Fibroblast of lung (primary cell): ENCODE measurements around the gene GAREM2. TPM values are rescaled to one million over a fixed set of nuclear protein-coding genes. Genes with fewer than 3 reads are reported as not detected.

ENCODE experiments used
- DNase-seq, 2 donors: peaks; one replicate each; pipeline versions ENCODE4 v3.0.0 to v3.0.0-alpha.2; 2010; ENCODE audit warnings: low read depth in 2 of 2
- H2AFZ ChIP-seq: 2 replicates; pipeline ENCODE4 v1.5.1; 2012; ENCODE audit warnings: low read length, control low read depth, inconsistent platforms
- H3K27ac ChIP-seq: 2 replicates; pipeline ENCODE4 v1.5.1; 2011; ENCODE audit warnings: low read length, control low read depth; ENCODE audit not compliant: insufficient read depth
- H3K27me3 ChIP-seq: 2 replicates; pipeline ENCODE4 v1.5.1; 2011; ENCODE audit warnings: mild to moderate bottlenecking, low read length; ENCODE audit not compliant: control insufficient read depth, insufficient read depth
- H3K36me3 ChIP-seq: 2 replicates; pipeline ENCODE4 v1.5.1; 2011; ENCODE audit warnings: low read length; ENCODE audit not compliant: control insufficient read depth, insufficient read depth
- H3K4me1 ChIP-seq: 2 replicates; pipeline ENCODE4 v1.5.1; 2011; ENCODE audit warnings: low read length; ENCODE audit not compliant: control insufficient read depth, insufficient read depth; ENCODE audit errors: extremely low read depth
- H3K4me2 ChIP-seq: 2 replicates; pipeline ENCODE4 v1.5.1; 2011; ENCODE audit warnings: low read length, control low read depth; ENCODE audit not compliant: insufficient read depth; ENCODE audit errors: extremely low read depth
- H3K4me3 ChIP-seq, 4 experiments: fragments of 200-600 bp in 1 of 4; sonication (generic) in 1 of 4; replicated peaks in 1 of 4; 2 replicates each; pipeline ENCODE4 v1.5.1; 2011 to 2016; ENCODE audit warnings: low read length in 4 of 4, low read depth in 3 of 4, mild to moderate bottlenecking in 3 of 4, control low read depth in 2 of 4, inconsistent platforms in 1 of 4, mixed read lengths in 1 of 4; ENCODE audit not compliant: insufficient read depth in 1 of 4; ENCODE audit errors: control extremely low read depth in 1 of 4
- H3K79me2 ChIP-seq: 2 replicates; pipeline ENCODE4 v1.5.1; 2012; ENCODE audit warnings: mild to moderate bottlenecking, low read length, inconsistent platforms; ENCODE audit not compliant: control insufficient read depth, insufficient read depth
- H3K9ac ChIP-seq: 2 replicates; pipeline ENCODE4 v1.5.1; 2011; ENCODE audit warnings: mild to moderate bottlenecking, low read length, control low read depth; ENCODE audit not compliant: insufficient read depth
- H3K9me3 ChIP-seq: 2 replicates; pipeline ENCODE4 v1.5.1; 2012; ENCODE audit warnings: low read depth, low read length; ENCODE audit not compliant: control insufficient read depth, insufficient read depth
- H4K20me1 ChIP-seq: 2 replicates; pipeline ENCODE4 v1.5.1; 2011; ENCODE audit warnings: low read length; ENCODE audit not compliant: control insufficient read depth, insufficient read depth; ENCODE audit errors: extremely low read depth
- EZH2 ChIP-seq: IDR thresholded peaks from 2 replicates; pipeline ENCODE4 v1.5.1; 2012; ENCODE audit warnings: low read length, control low read depth, mild to moderate bottlenecking; ENCODE audit errors: missing control alignments
- polyA plus RNA-seq, 2 donors: library from polyadenylated mRNA; depleted of rRNA in 1 of 2; stranded (reverse) in 1 of 2; unstranded in 1 of 2; fragments of >200 nt; gene quantifications; 2 replicates each; pipeline ENCODE4 v1.2.1, GENCODE V29; 2011 to 2012; ENCODE audit warnings: missing spikeins in 1 of 2
- total RNA-seq: library from RNA; depleted of rRNA; stranded (reverse); fragments of >200 nt; gene quantifications from 2 replicates; pipeline ENCODE4 v1.2.1, GENCODE V29; 2014
- TF ChIP-seq, protein P1 (sequence below), 2 donors: IDR thresholded peaks in 1 of 2; conservative IDR thresholded peaks in 1 of 2; 1 replicate in 1 of 2; 2 replicates in 1 of 2; pipeline ENCODE4 v1.5.1; 2011 to 2012; ENCODE audit warnings: low read length in 2 of 2, control low read depth in 1 of 2, inconsistent platforms in 1 of 2, low read depth in 1 of 2, mild to moderate bottlenecking in 1 of 2

Gene GAREM2
- total and polyA plus RNA-seq, 2 donors (not counting 1 experiment from before 2014, with no cell fraction given), result 0.66 to 1.6 TPM

DNA sequence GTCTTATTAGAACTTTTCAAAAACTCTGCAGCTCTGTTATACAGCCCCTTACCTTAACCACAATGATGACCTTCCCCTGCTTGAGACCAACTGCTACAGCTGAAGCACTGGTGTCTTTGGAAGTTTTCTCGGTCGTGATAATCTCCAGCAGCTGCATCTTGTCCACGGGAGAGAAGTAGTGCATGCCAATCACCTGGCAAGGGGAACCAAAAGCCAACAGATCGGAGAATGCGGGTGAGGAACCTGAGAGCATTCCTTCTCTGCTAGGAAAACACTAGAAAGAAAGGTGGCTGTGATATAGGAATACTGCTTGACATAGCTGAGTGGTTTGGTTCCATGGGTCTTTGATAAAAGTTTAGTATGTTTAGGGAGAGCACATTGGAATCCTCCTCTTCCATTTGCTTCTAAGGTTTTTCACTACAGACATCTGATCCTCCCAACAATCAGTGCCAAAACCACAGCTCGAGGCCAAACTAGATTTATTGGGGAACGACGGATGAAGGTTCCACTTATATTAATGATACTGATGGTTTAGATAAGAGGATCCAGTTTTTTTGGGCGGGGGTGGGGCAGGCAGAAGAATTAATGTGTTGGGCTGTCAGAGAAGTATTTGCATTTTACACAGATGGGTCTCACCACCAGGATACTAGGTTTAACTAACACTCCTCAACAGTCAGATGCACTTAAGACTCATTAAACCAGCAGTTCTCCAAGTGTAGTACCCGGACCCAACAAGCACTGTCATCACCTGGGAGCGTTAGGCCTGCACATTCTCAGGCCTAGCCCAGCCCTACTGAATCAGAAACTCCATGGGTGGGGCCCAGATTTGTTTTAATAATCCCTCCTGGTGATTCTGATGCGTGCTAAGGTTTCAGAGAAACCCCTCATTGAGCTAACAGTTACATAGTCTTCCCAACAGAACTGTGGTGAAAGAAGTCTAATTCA, 22.4 kb downstream of the GAREM2 start:
- Histone ChIP-seq H3K36me3 (peaks cover 29% of the 10 kb centered on the region), H3K4me3 (no peak overlapping the region), H3K9me3 (no peaks in the 10 kb centered on the region), H2AFZ (no peak overlapping the region), H4K20me1 (no peaks in the 10 kb centered on the region), H3K9ac (no peak overlapping the region), H3K4me1 (no peaks in the 10 kb centered on the region), H3K27ac (no peak overlapping the region), H3K4me2 (no peak overlapping the region), H3K27me3 (no peaks in the 10 kb centered on the region), H3K79me2 (no peaks in the 10 kb centered on the region)
- peak; percentile 7 to 44 for DNase-seq
- TF ChIP-seq, protein P1, sequence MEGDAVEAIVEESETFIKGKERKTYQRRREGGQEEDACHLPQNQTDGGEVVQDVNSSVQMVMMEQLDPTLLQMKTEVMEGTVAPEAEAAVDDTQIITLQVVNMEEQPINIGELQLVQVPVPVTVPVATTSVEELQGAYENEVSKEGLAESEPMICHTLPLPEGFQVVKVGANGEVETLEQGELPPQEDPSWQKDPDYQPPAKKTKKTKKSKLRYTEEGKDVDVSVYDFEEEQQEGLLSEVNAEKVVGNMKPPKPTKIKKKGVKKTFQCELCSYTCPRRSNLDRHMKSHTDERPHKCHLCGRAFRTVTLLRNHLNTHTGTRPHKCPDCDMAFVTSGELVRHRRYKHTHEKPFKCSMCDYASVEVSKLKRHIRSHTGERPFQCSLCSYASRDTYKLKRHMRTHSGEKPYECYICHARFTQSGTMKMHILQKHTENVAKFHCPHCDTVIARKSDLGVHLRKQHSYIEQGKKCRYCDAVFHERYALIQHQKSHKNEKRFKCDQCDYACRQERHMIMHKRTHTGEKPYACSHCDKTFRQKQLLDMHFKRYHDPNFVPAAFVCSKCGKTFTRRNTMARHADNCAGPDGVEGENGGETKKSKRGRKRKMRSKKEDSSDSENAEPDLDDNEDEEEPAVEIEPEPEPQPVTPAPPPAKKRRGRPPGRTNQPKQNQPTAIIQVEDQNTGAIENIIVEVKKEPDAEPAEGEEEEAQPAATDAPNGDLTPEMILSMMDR (conservative IDR thresholded peaks at IDR 0.05 in 1 of 2, IDR thresholded peaks at IDR 0.05 in 1 of 2; ENCODE audit: low read depth in 1 of 2, low read length in 2 of 2), result no peak
- TF ChIP-seq EZH2, result no peak

DNA sequence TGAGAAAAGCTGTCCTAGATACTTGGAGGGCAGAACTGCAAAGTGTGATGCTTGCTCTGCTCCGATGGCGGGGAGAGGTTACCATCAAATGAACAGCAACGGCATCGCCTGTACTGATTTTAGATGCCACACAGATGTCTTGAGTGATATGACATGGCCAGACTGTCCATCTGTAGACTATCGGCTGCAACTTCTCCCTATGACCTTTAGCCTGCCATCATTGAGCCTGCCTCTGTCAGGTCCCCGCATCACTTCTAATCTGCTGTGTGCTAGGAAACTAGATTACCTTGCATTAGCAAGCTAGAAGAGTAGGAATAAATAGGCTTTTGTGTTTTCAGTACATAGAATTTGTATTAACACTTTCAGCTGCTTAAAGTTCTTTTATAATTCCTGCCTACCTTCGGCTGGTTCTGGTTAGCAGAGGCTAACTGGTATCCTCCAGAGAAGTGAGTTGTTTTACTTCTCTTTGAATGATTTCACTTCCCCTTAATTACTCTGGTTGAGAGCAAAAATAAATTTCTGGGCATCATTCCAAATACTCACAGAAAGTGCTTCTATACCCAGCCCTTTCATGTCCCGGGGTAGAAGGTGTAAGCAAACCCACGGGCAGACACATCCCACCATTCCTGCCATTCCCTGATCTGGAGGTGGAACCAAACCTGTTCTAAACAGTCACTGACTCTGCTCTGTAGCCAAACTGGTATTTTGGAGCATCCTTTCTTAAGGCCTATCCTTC, 24.0 kb downstream of the GAREM2 start:
- no peak overlapping the region for H3K4me3 ChIP-seq
- no peaks in the 10 kb centered on the region for H3K79me2 ChIP-seq
- TF ChIP-seq, protein P1 (conservative IDR thresholded peaks at IDR 0.05 in 1 of 2, IDR thresholded peaks at IDR 0.05 in 1 of 2; ENCODE audit: low read depth in 1 of 2, low read length in 2 of 2), result no peak
- TF ChIP-seq EZH2, result no peak
- no peak overlapping the region for H3K9ac ChIP-seq
- H3K36me3 ChIP-seq, result peaks cover 29% of the 10 kb centered on the region
- H3K4me2 ChIP-seq, result no peak overlapping the region
- H3K9me3 ChIP-seq, result no peaks in the 10 kb centered on the region
- no peaks in the 10 kb centered on the region for H4K20me1 ChIP-seq
- H3K4me1 ChIP-seq, result no peaks in the 10 kb centered on the region
- H2AFZ ChIP-seq, result no peak overlapping the region
- DNase-seq, result no peak
- no peak overlapping the region for H3K27ac ChIP-seq
- H3K27me3 ChIP-seq, result no peaks in the 10 kb centered on the region

DNA sequence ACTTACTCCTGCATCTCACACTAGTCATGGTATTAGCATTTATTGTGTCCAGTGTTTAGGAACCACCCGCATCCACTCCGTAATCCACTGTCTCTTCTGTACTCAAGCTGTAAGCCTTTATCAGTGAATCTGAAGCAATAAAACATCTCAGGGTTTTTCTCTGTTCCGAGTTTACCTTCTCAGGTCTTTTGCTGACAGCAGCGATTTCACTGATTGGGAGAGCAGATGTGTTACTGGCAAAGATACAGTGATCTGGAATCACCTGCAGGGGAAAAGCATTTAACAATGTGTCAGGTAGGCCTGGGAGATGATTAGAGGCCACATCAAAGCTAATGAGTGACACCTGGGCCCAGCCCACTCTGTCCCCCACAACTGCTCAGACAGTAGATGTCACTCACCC, 24.6 kb downstream of the GAREM2 start:
- H3K9me3 ChIP-seq, result no peaks in the 10 kb centered on the region
- no peak for DNase-seq
- no peak overlapping the region for H3K27ac ChIP-seq
- no peak overlapping the region for H3K4me3 ChIP-seq
- peaks cover 29% of the 10 kb centered on the region for H3K36me3 ChIP-seq
- no peaks in the 10 kb centered on the region for H3K4me1 ChIP-seq
- no peaks in the 10 kb centered on the region for H3K79me2 ChIP-seq
- H3K4me2 ChIP-seq, result no peak overlapping the region
- TF ChIP-seq, protein P1 (conservative IDR thresholded peaks at IDR 0.05 in 1 of 2, IDR thresholded peaks at IDR 0.05 in 1 of 2; ENCODE audit: low read depth in 1 of 2, low read length in 2 of 2), result no peak
- no peak for TF ChIP-seq EZH2
- H4K20me1 ChIP-seq, result no peaks in the 10 kb centered on the region
- H2AFZ ChIP-seq, result no peak overlapping the region
- no peaks in the 10 kb centered on the region for H3K27me3 ChIP-seq
- H3K9ac ChIP-seq, result no peak overlapping the region
